HG03064 (cell line): ENCODE measurements around the gene HRH4.

ENCODE experiments used
- ATAC-seq: cut with Tn5 transposase; IDR thresholded peaks from one replicate; pipeline ENCODE4 v1.9.1; 2021; ENCODE audit warnings: low read depth; ENCODE audit not compliant: unreplicated experiment

The HRH4 gene

GRCh38 chr18:24500766-24501165 lies 40.3 kb downstream of the HRH4 start:
- no peak for ATAC-seq

DNA sequence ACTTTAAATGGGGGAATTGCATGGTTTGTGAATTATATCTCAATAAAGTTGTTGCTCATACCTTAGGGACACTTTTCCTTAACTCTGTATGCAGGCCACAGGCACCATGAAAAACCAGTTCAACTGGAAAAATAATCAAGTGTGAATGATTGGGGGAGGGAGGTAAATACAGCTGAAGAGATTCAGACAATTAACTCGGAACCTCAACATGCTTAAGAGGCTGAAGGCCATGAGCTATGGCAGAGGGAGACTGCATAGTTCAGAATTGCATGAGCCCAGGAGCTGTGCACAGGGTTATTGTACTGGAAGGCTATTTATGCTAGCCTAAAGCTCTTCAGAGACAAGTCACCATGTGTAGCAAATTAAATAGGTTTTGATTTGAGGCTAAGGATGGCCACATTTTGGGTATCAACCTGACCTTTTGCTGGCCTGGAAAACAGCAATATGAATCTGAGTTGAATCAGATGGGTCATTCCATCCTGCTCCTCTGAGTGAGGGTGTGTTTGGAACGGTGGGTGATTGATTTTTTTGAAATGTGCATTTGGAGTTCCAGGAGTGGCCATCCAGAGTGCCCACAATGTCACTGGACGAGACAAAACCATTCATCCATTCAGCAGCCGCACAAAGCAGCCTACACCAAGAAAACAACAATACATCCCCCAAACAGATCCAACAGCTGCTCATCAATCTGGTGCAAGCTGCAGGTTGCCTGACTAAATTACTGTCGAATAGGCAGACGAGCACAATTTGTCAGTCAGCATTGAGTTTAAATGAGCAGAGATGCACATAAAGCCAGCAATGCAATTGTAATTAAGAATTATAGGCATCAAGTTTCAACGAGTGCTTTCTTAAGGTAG lies 42.5 kb downstream of the HRH4 start:
- no peak for ATAC-seq

DNA sequence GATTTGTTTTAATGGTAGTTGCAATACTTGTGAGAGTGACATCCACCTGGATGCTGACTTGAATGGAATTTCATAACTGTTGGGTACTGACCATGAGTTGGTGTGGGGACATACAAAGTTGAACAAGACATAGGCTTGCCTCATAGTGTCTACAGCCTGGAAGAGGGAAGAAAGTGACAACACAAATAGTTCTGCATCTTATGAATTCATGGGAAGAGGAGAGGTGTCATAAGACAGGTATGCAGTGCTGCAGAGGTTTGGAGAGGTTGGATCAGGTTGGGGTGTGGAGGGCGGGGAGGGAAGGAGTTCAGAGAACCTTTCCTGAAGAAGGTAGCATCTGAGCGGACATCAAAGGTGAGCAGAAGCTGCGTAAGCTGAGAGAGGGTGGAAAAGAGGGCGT lies 44.0 kb downstream of the HRH4 start:
- ATAC-seq = no peak

GRCh38 chr18:24506175-24506574 lies 45.7 kb downstream of the HRH4 start:
- ATAC-seq = no peak

DNA sequence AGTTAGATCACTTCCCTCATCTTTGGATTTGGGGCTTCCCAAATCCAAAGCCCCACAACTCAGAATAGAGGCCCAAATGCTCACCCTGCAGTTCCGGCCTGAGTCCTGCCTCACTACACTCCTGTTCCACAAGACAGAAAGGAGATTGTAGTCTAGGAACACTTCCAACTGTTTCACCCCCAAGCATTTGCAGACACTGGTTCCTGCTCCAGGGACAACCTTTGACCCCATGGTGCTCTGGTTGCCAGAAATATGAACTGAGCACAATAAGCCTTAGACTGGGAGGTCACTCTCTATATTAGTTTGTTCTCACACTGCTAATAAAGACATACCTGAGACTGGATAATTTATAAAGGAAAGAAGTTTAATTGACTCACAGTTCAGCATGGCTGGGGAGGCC lies 49.0 kb downstream of the HRH4 start:
- ATAC-seq = no peak

DNA sequence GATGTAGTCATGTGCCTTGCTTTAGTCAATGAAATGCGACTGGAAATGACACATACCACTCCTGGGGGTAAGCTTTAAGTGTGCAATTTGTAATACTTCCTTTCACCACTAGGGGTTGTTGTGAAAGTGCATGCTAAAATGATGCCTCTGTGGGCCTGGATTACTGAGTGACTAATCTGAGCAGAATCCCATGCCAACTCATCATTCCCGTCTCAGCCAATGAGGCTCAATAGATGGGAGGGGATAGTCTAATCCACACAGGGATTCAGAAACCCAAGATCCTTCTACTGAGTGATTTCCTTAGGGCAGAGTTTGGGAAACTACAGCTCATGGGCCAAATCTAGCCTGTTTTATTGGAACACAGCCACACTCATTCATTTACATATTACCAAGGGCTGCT lies 54.0 kb downstream of the HRH4 start:
- ATAC-seq = no peak

DNA sequence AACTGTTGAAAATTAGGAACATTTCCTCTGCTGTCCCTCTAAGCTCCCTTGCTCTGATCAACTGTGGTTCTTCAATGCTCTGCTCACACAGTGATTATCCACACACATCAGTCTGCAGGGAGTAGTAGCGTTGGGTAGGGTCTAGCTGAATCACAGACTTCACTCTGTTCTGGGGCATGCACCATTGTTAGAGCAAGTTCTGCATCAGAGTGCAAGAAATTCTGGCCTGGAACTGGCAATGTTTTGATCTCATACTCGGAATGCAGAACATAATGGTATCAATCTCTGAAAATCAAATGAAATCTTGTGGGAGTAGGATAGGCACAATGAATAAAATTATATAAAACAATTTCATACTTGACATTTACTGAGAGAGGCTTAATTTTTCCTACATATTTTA lies 55.3 kb downstream of the HRH4 start:
- no peak for ATAC-seq

GRCh38 chr18:24516261-24516660 lies 55.8 kb downstream of the HRH4 start:
- ATAC-seq = no peak

GRCh38 chr18:24517554-24517953 lies 57.1 kb downstream of the HRH4 start:
- ATAC-seq = no peak

- no peak for ATAC-seq
Measured at GRCh38 chr18:24518596-24518995, 58.2 kb downstream of the HRH4 start.
